HepG2 (cell line): ENCODE results near the gene CERS1. TPM values are rescaled to one million over a fixed set of nuclear protein-coding genes. Genes with fewer than 3 reads are reported as not detected.

Experiments
- ATAC-seq: fragments of 200-7000 bp; cut with Tn5 transposase; 3 replicates; pipeline ENCODE4 v1.9.1; 2020; ENCODE audit warnings: mild to moderate bottlenecking, moderate library complexity
- BruUV-seq: library from RNA; stranded (reverse); fragments of 400-500 nt; replicated peaks from 2 replicates; lab custom pipeline; 2021; lab: Mats Ljungman, UMichigan
- CTCF ChIA-PET: fragments of 300-600 bp; formaldehyde crosslinking; extraction: SDS; loops from one replicate; lab custom pipeline; 2021; ENCODE audit warnings: low total read pairs, inconsistent platforms, low intra/inter-chr PET ratio; lab: Yijun Ruan, JAX
- POLR2A ChIA-PET: fragments of 350-600 bp; sonication (Branson Sonifier 250); formaldehyde crosslinking; loops from one replicate; lab custom pipeline; 2020; ENCODE audit warnings: antibody characterized with exemption, inconsistent platforms; lab: Yijun Ruan, JAX
- DNase-seq: peaks from one replicate; pipeline ENCODE4 v3.0.0-alpha.2; 2015; ENCODE audit warnings: low spot score
- FAIRE-seq: peaks from 3 replicates; lab custom pipeline; 2011; peaks lifted over from hg19 to GRCh38; lab: Jason Lieb, UNC
- H2AFZ ChIP-seq: one replicate; pipeline ENCODE4 v1.6.1; 2011; ENCODE audit warnings: low read length, inconsistent platforms
- H3K27ac ChIP-seq: fragments of 300-600 bp; 3 replicates; pipeline ENCODE4 v1.8.0; 2011; ENCODE audit warnings: mixed run types, mild to moderate bottlenecking, mixed read lengths, low read length, inconsistent platforms; ENCODE audit not compliant: insufficient read depth; ENCODE audit errors: extremely low read length
- H3K27me3 ChIP-seq, 2 experiments: fragments of 200-600 bp in 1 of 2; 2 replicates in 1 of 2; 3 replicates in 1 of 2; pipeline versions ENCODE4 v1.6.0 to v1.8.0; 2011; ENCODE audit warnings: low read length in 2 of 2, mild to moderate bottlenecking in 2 of 2, moderate library complexity in 2 of 2, inconsistent platforms in 1 of 2; ENCODE audit not compliant: insufficient read depth in 2 of 2, control insufficient read depth in 1 of 2
- H3K36me3 ChIP-seq, 2 experiments: fragments of 200-600 bp in 1 of 2; replicated peaks in 1 of 2; 2 replicates in 1 of 2; 3 replicates in 1 of 2; pipeline versions ENCODE4 v1.5.1 to v1.8.0; 2011; ENCODE audit warnings: low read length in 2 of 2, inconsistent platforms in 1 of 2; ENCODE audit not compliant: insufficient read depth in 2 of 2, control insufficient read depth in 1 of 2
- H3K4me1 ChIP-seq: 2 replicates; pipeline ENCODE4 v1.5.1; 2012; ENCODE audit warnings: low read length, inconsistent platforms; ENCODE audit not compliant: insufficient read depth
- H3K4me2 ChIP-seq: 2 replicates; pipeline ENCODE4 v1.6.0; 2011; ENCODE audit warnings: low read depth, low read length, inconsistent platforms
- H3K4me3 ChIP-seq, 3 experiments: fragments of 200-600 bp in 1 of 3; sonication (generic), shearing (Covaris generic) in 1 of 3; replicated peaks in 1 of 3; 2 replicates each; pipeline ENCODE4 v1.5.1; 2011 to 2016; ENCODE audit warnings: low read length in 3 of 3, inconsistent platforms in 2 of 3, low read depth in 2 of 3, mild to moderate bottlenecking in 2 of 3, control low read depth in 1 of 3, mixed read lengths in 1 of 3; ENCODE audit not compliant: insufficient read depth in 1 of 3
- H3K79me2 ChIP-seq: one replicate; pipeline ENCODE4 v1.6.1; 2011; ENCODE audit warnings: low read length, inconsistent platforms; ENCODE audit not compliant: insufficient read depth
- H3K9ac ChIP-seq: 2 replicates; pipeline ENCODE4 v1.6.0; 2011; ENCODE audit warnings: mild to moderate bottlenecking, low read depth, low read length, inconsistent platforms; ENCODE audit not compliant: insufficient read depth
- H3K9me3 ChIP-seq: 2 replicates; pipeline ENCODE4 v1.5.1; 2012; ENCODE audit warnings: mild to moderate bottlenecking, low read length
- H4K20me1 ChIP-seq: 2 replicates; pipeline ENCODE4 v1.6.0; 2011; ENCODE audit warnings: inconsistent platforms, mild to moderate bottlenecking, low read length, moderate library complexity; ENCODE audit not compliant: insufficient read depth
- FOXK1 ChIP-seq: sonication (generic); formaldehyde crosslinking; IDR thresholded peaks from 2 replicates; pipeline ENCODE4 v1.4.0; 2020; ENCODE audit warnings: low read depth, missing genetic modification reagents, borderline replicate concordance
- MTF2 ChIP-seq: sonication (generic); formaldehyde crosslinking; IDR thresholded peaks from 2 replicates; pipeline ENCODE4 v1.5.0; 2020; ENCODE audit warnings: missing genetic modification reagents, borderline replicate concordance
- NCOA5 ChIP-seq: sonication (generic); formaldehyde crosslinking; IDR thresholded peaks from 2 replicates; pipeline ENCODE4 v1.4.0; 2020; ENCODE audit warnings: missing genetic modification reagents
- NFE2 ChIP-seq: sonication (generic); formaldehyde crosslinking; IDR thresholded peaks from 2 replicates; pipeline ENCODE4 v1.4.0; 2020; ENCODE audit warnings: missing genetic modification reagents
- PAX8 ChIP-seq: sonication (generic); formaldehyde crosslinking; IDR thresholded peaks from 2 replicates; pipeline ENCODE4 v1.8.0; 2022; ENCODE audit warnings: mild to moderate bottlenecking, missing genetic modification reagents, borderline replicate concordance
- RXRA ChIP-seq: sonication (generic); formaldehyde crosslinking; IDR thresholded peaks from 2 replicates; pipeline ENCODE4 v1.5.1; 2020; ENCODE audit warnings: missing genetic modification reagents
- SRF ChIP-seq: IDR thresholded peaks from 2 replicates; pipeline ENCODE4 v1.6.1; 2011; ENCODE audit warnings: mild to moderate bottlenecking, low read depth, low read length, moderate library complexity
- SRSF4 ChIP-seq: fragments of 200-400 bp; formaldehyde crosslinking; IDR thresholded peaks from one replicate; pipeline ENCODE4 v1.6.1; 2018; ENCODE audit warnings: mild to moderate bottlenecking, low read depth, low read length, moderate library complexity; ENCODE audit not compliant: poor library complexity, severe bottlenecking
- SRY ChIP-seq: sonication (generic); formaldehyde crosslinking; IDR thresholded peaks from 2 replicates; pipeline ENCODE4 v1.8.0; 2022; ENCODE audit warnings: mild to moderate bottlenecking, missing genetic modification reagents
- TBX3 ChIP-seq: fragments of 450-650 bp; IDR thresholded peaks from 2 replicates; pipeline ENCODE4 v1.6.1; 2017; ENCODE audit warnings: antibody characterized with exemption, mild to moderate bottlenecking, inconsistent platforms, borderline replicate concordance
- YEATS2 ChIP-seq: sonication (generic); formaldehyde crosslinking; IDR thresholded peaks from 2 replicates; pipeline ENCODE4 v1.4.0; 2020; ENCODE audit warnings: missing genetic modification reagents, borderline replicate concordance
- WGBS: methylation state at CpG from one replicate; pipeline ENCODE4 v1.1.6; 2017; ENCODE audit warnings: low lambda C conversion rate; 5-methylcytosine and 5-hydroxymethylcytosine counted together
- in situ Hi-C: cut with HindIII; loops from 2 replicates; pipeline ENCODE4 v1.10.0; 2017; ENCODE audit warnings: low pct_unique_long_range_greater_than_20kb; ENCODE audit not compliant: extremely low pct_ligation_motif_present
- intact Hi-C: fragments of 100-400 bp; cut with micrococcal nuclease; formaldehyde crosslinking; loops from one replicate; pipeline ENCODE4 v1.10.0; 2022; ENCODE audit not compliant: unreplicated experiment
- polyA plus RNA-seq, 8 experiments: library from polyadenylated mRNA; depleted of rRNA in 3 of 8; stranded (reverse) in 7 of 8; unstranded in 1 of 8; fragments of >200 nt; fragmentation: Illumina TruSeq in 4 of 8; extraction: Trizol in 4 of 8; gene quantifications; 2 replicates each; pipeline versions ENCODE4 v1.2.1 to v1.2.3, GENCODE V29; 2011 to 2016; ENCODE audit warnings: low read depth in 4 of 8, missing spikeins in 1 of 8, mixed read lengths in 1 of 8; ENCODE audit not compliant: insufficient read depth in 1 of 8
- total RNA-seq, 5 experiments: library from RNA; depleted of rRNA; stranded (reverse); fragments of >200 nt; fragmentation: Illumina TruSeq; extraction: Trizol; gene quantifications; 2 replicates each; pipeline ENCODE4 v1.2.3, GENCODE V29; 2016; ENCODE audit warnings: low read depth in 1 of 5
- TF ChIP-seq, protein P1 (sequence below): sonication (generic); formaldehyde crosslinking; conservative IDR thresholded peaks from 2 replicates; pipeline ENCODE4 v1.8.1; 2023; ENCODE audit warnings: missing genetic modification reagents
- TF ChIP-seq, protein P2 (sequence below): sonication (generic); formaldehyde crosslinking; IDR thresholded peaks from 2 replicates; pipeline ENCODE4 v1.4.0; 2020; ENCODE audit warnings: missing genetic modification reagents, borderline replicate concordance
- TF ChIP-seq, protein P3 (sequence below): sonication (generic); formaldehyde crosslinking; IDR thresholded peaks from 2 replicates; pipeline ENCODE4 v1.9.0; 2022; ENCODE audit warnings: missing genetic modification reagents, mild to moderate bottlenecking, borderline replicate concordance

Gene CERS1
- total and polyA plus RNA-seq, 2 of the 13 experiments (the other 11 are each of a cell fraction or from before 2014, with no cell fraction given): 4.6 to 9.8 TPM

DNA sequence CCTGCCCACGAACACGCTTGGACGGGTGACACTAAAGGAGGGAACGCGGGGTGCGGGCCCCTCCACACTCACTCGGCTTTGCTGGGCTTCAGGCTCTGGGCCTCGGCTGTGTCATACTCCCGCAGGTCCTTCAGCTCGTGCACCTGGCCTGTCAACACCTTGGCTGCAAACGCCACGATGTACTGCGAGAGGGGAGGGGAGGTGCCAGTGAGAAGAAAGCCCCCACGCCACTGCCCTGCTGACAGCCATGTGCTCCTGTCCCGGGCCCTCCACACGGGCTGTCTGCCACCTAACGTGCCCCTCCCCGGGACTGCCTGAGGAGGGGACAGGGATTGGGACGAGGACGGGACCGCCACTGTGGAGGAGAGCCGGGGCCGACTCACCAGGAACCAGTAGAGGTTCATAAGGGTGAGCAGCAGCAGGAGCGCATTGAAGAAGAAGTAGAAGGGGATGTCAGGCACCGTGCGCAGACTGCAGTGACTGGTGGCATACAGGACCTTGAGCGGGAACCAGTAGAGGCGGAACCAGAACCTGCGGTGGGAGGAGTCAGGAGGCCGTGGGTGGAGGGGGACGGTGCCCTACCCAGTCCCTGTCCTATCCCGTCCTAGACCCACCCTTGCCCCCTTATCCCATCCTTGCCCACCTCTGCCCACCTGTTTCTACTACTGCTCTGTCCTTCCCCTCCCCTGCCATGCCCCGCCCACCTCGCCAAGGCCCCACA is 16.9 kb downstream of the CERS1 start:
- H3K4me3 ChIP-seq: no peak overlapping the region

More for the DNA sequence above, 16.9 kb downstream of the CERS1 start:
- H3K4me2 ChIP-seq: no peak overlapping the region
- POLR2A ChIA-PET: interaction anchor here (1.4 kb wide), 1 partner anchor 40 kb away, joined by 3 read pairs; the partner anchor contains the start of gene COPE
- 93% methylated on average over 24 of the region's 34 CpGs for WGBS
- DNase-seq (no peak), ATAC-seq (peak; percentile 5; the same call in 2 of the 3 replicates), FAIRE-seq (no peak)
- no peak overlapping the region for H3K27ac ChIP-seq
- BruUV-seq: no TSS peak
- TF ChIP-seq, protein P1, sequence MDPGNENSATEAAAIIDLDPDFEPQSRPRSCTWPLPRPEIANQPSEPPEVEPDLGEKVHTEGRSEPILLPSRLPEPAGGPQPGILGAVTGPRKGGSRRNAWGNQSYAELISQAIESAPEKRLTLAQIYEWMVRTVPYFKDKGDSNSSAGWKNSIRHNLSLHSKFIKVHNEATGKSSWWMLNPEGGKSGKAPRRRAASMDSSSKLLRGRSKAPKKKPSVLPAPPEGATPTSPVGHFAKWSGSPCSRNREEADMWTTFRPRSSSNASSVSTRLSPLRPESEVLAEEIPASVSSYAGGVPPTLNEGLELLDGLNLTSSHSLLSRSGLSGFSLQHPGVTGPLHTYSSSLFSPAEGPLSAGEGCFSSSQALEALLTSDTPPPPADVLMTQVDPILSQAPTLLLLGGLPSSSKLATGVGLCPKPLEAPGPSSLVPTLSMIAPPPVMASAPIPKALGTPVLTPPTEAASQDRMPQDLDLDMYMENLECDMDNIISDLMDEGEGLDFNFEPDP (CRISPR knock-in tag): no peak
- TF ChIP-seq TBX3: no peak
- TF ChIP-seq SRF: no peak
- no peak for TF ChIP-seq PAX8 (CRISPR knock-in tag)
- no peak for TF ChIP-seq YEATS2 (CRISPR knock-in tag)
- TF ChIP-seq NCOA5 (CRISPR knock-in tag): no peak
- TF ChIP-seq, protein P2, sequence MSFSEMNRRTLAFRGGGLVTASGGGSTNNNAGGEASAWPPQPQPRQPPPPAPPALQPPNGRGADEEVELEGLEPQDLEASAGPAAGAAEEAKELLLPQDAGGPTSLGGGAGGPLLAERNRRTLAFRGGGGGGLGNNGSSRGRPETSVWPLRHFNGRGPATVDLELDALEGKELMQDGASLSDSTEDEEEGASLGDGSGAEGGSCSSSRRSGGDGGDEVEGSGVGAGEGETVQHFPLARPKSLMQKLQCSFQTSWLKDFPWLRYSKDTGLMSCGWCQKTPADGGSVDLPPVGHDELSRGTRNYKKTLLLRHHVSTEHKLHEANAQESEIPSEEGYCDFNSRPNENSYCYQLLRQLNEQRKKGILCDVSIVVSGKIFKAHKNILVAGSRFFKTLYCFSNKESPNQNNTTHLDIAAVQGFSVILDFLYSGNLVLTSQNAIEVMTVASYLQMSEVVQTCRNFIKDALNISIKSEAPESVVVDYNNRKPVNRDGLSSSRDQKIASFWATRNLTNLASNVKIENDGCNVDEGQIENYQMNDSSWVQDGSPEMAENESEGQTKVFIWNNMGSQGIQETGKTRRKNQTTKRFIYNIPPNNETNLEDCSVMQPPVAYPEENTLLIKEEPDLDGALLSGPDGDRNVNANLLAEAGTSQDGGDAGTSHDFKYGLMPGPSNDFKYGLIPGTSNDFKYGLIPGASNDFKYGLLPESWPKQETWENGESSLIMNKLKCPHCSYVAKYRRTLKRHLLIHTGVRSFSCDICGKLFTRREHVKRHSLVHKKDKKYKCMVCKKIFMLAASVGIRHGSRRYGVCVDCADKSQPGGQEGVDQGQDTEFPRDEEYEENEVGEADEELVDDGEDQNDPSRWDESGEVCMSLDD: no peak
- no peak for TF ChIP-seq SRSF4
- TF ChIP-seq FOXK1: no peak
- no peak for TF ChIP-seq NFE2 (CRISPR knock-in tag)
- TF ChIP-seq SRY (CRISPR knock-in tag): no peak
- no peak for TF ChIP-seq MTF2 (CRISPR knock-in tag)
- no peak for TF ChIP-seq RXRA (CRISPR knock-in tag)
- TF ChIP-seq, protein P3, sequence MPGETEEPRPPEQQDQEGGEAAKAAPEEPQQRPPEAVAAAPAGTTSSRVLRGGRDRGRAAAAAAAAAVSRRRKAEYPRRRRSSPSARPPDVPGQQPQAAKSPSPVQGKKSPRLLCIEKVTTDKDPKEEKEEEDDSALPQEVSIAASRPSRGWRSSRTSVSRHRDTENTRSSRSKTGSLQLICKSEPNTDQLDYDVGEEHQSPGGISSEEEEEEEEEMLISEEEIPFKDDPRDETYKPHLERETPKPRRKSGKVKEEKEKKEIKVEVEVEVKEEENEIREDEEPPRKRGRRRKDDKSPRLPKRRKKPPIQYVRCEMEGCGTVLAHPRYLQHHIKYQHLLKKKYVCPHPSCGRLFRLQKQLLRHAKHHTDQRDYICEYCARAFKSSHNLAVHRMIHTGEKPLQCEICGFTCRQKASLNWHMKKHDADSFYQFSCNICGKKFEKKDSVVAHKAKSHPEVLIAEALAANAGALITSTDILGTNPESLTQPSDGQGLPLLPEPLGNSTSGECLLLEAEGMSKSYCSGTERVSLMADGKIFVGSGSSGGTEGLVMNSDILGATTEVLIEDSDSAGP (CRISPR knock-in tag): no peak
- no peaks in the 10 kb centered on the region for H3K79me2 ChIP-seq
- H3K36me3 ChIP-seq: peaks cover 2 to 5% of the 10 kb centered on the region in 2 experiments; a peak in 2 of 5 replicates
- H3K9ac ChIP-seq: no peak overlapping the region
- in situ Hi-C loops (no loop called here), intact Hi-C loops (no loop called here)
- CTCF ChIA-PET: no interaction called here
- no peaks in the 10 kb centered on the region for H3K9me3 ChIP-seq
- no peak overlapping the region for H2AFZ ChIP-seq
- H4K20me1 ChIP-seq: no peaks in the 10 kb centered on the region
- no peaks in the 10 kb centered on the region for H3K27me3 ChIP-seq
- peaks cover 10% of the 10 kb centered on the region for H3K4me1 ChIP-seq
